ENCODE measurements around the gene PRKCE.

DNA sequence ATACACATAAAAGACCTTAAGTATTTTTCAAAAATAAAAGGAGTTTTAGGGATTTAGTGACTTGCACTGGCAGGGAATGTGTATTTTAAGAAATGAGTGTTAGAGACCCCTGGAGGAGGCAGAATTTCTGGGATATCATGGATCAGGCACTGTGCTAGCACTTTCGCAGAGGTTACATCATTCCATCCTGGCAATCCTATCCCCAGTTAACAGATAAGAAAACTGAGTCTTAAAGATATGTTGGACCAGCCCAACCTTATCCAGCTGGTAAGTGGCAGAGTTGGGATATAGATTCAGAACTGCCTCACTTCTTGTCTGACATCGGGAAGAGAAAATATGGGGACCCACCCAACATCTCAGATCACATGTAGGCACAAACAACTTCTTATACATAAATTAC lies 485.5 kb downstream of the PRKCE start:
- TF ChIP-seq, protein P1, sequence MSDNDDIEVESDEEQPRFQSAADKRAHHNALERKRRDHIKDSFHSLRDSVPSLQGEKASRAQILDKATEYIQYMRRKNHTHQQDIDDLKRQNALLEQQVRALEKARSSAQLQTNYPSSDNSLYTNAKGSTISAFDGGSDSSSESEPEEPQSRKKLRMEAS (IDR thresholded peaks at IDR 0.05; ENCODE audit: insufficient read depth, insufficient read length) = no peak
- TF ChIP-seq, protein P2, sequence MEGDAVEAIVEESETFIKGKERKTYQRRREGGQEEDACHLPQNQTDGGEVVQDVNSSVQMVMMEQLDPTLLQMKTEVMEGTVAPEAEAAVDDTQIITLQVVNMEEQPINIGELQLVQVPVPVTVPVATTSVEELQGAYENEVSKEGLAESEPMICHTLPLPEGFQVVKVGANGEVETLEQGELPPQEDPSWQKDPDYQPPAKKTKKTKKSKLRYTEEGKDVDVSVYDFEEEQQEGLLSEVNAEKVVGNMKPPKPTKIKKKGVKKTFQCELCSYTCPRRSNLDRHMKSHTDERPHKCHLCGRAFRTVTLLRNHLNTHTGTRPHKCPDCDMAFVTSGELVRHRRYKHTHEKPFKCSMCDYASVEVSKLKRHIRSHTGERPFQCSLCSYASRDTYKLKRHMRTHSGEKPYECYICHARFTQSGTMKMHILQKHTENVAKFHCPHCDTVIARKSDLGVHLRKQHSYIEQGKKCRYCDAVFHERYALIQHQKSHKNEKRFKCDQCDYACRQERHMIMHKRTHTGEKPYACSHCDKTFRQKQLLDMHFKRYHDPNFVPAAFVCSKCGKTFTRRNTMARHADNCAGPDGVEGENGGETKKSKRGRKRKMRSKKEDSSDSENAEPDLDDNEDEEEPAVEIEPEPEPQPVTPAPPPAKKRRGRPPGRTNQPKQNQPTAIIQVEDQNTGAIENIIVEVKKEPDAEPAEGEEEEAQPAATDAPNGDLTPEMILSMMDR (IDR thresholded peaks at IDR 0.05; ENCODE audit: extremely low read depth in 1 of 2, insufficient read depth in 1 of 2, low read depth in 1 of 2, low read length in 2 of 2) = no peak
- no peak for TF ChIP-seq POLR2A (IDR thresholded peaks at IDR 0.05; ENCODE audit: low read depth, low read length)
- no peak for TF ChIP-seq EZH2 (IDR thresholded peaks at IDR 0.05; ENCODE audit: borderline replicate concordance, low read depth, low read length, severe bottlenecking)
- TF ChIP-seq JUN (IDR thresholded peaks at IDR 0.05; ENCODE audit: borderline replicate concordance, insufficient read depth, insufficient read length, low read depth) = no peak
- TF ChIP-seq POLR2AphosphoS5 (IDR thresholded peaks at IDR 0.05; ENCODE audit: insufficient read depth, low read depth, low read length) = no peak
- TF ChIP-seq GATA2 (IDR thresholded peaks at IDR 0.05; ENCODE audit: insufficient read depth, insufficient read length, low read depth, low read length) = no peak
- TF ChIP-seq MYC (IDR thresholded peaks at IDR 0.05; ENCODE audit: low read depth, low read length) = no peak
- no peak for TF ChIP-seq FOS (IDR thresholded peaks at IDR 0.05; ENCODE audit: borderline replicate concordance, insufficient read depth, low read length)
